ENCODE measurements around the gene AQP5.

AQP5 gene

GRCh38 chr12:49947593-49948226, 14.0 kb upstream of the AQP5 start:
- H3K4me3 ChIP-seq (ENCODE audit: low read depth, low read length): no peak overlapping the region
- no peak for TF ChIP-seq CTCF (IDR thresholded peaks at IDR 0.05; ENCODE audit: low read depth, low read length)

GRCh38 chr12:49948866-49949845, 12.5 kb upstream of the AQP5 start:
- TF ChIP-seq CTCF (IDR thresholded peaks at IDR 0.05; ENCODE audit: low read depth, low read length): no peak

GRCh38 chr12:49949866-49950265, 11.8 kb upstream of the AQP5 start:
- TF ChIP-seq CTCF (IDR thresholded peaks at IDR 0.05; ENCODE audit: low read depth, low read length): no peak
- H3K4me3 ChIP-seq (ENCODE audit: low read depth, low read length): no peak overlapping the region

More at GRCh38 chr12:49948866-49949845, 12.5 kb upstream of the AQP5 start:
- no peak overlapping the region for H3K4me3 ChIP-seq (ENCODE audit: low read depth, low read length)

GRCh38 chr12:49950273-49951251, 11.1 kb upstream of the AQP5 start, which contains the start of gene AQP2:
TSS of gene AQP2 (plus strand) at chr12:49950737. CDS start at chr12:49950831, 94 bp downstream.
- H3K4me3 ChIP-seq (ENCODE audit: low read depth, low read length): no peak within 1 kb of the TSS
- no peak for TF ChIP-seq CTCF (IDR thresholded peaks at IDR 0.05; ENCODE audit: low read depth, low read length)

GRCh38 chr12:49951411-49952240, 10.0 kb upstream of the AQP5 start:
- no peak for TF ChIP-seq CTCF (IDR thresholded peaks at IDR 0.05; ENCODE audit: low read depth, low read length)

GRCh38 chr12:49952391-49953055, 9.1 kb upstream of the AQP5 start:
- no peak for TF ChIP-seq CTCF (IDR thresholded peaks at IDR 0.05; ENCODE audit: low read depth, low read length)
- H3K4me3 ChIP-seq (ENCODE audit: low read depth, low read length): no peak overlapping the region

More at GRCh38 chr12:49951411-49952240, 10.0 kb upstream of the AQP5 start:
- no peak overlapping the region for H3K4me3 ChIP-seq (ENCODE audit: low read depth, low read length)
